Activated CD4-positive, CD25-positive, alpha-beta regulatory T cell treated with anti-CD3 and anti-CD28 coated beads, Interleukin-2, amount 50 U/mL, for 24 hours (primary cell): ENCODE data around the gene CACNA1G.

Source experiments
- ATAC-seq, 2 donors: fragments of 150-1000 bp; cut with Tn5 transposase; one replicate each; pipeline ENCODE4 v1.10.0; 2021; ENCODE audit warnings: mild to moderate bottlenecking in 1 of 2, moderate library complexity in 1 of 2

CACNA1G gene

GRCh38 chr17:50590946-50591737 is 30.6 kb downstream of the CACNA1G start:
- no peak for ATAC-seq

DNA sequence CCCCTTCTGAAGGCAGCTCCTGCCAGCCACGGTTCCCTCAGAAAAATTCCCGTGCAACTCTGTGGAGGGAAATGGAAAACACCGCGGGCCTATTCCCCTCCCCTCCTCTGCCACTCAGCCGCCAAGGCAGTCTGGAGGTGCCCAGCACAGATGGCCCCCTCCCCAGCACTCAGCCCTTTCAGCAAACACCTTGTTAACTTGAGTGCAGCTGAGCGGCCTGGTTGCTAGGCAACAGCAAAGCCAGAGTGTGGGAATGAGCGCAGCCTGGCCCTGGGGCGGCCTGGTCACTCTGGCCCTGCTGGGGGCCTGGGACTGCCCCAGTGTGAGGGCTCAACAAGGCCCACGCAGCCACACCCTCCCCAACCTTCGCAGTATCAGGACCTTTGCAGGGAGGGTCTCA is 32.8 kb downstream of the CACNA1G start:
- ATAC-seq: no peak

DNA sequence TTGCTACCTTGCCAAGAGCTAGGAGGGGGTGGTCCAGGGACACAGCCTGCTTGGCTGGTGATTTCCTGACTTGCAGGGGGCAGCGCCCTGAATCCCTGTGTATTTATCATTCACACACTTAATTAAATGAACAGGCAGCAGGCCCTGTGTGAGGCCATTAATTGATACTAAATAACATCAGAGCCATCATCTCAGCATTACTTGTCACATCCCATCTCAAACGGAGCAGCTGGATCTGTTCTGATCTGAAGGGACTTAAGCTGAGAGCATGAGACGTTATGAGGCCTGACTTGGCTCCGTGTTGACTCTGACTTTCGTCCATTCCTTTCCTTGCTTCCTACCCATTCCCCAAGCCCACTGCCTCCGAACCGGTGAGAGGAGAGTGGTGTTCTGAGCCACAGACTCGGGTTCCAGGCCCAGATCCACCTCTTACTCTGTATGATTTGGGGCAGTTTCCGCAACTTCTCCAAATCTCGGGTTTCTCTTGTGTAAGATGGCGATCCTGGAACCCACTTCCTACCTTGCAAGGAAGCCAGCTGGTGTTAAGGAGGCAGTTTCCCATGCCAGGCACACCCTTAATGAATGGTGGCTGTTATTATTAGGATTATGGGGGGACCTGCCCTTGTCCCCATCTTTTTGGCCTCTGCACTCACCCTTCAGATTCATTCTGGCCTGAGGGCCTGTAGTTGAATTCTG is 33.8 kb downstream of the CACNA1G start:
- no peak for ATAC-seq

DNA sequence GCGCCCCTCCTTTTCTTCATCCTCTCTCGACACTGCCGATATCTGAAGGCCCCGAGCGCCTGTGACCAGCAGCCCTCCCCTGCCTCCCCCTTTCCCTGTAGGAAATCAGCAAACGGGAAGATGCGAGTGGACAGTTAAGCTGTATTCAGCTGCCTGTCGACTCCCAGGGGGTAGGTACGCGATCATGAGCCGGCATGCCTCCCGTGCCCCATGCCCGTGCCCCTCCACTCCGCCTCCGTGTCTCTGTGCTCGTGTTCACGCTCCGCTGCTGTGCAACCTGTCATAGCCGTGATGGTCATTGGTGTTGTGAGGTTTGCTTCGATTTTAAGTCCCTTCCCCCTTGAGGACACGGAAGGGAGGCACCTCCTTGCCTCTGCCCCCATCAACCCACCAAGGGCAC is 34.4 kb downstream of the CACNA1G start:
- ATAC-seq: no peak

- ATAC-seq: no peak
These were observed 35.9 kb downstream of the CACNA1G start for GRCh38 chr17:50596191-50597037.

DNA sequence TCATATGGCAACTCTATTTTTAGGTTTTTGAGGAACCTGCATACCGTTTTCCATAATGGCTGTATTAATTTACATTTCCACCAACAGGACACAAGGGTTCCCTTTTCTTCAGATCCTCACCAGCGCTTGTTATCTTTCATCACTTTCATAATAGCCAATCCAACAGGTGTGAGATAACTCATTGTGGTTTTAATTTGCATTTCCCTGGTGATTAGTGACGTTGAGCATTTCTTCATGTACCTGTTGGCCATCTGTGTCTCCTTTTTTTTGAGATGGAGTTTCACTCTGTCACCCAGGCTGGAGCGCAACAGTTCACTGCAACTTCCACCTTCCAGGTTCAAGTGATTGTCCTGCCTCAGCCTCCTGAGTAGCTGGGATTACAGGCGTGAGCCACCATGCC is 38.0 kb downstream of the CACNA1G start:
- no peak for ATAC-seq

DNA sequence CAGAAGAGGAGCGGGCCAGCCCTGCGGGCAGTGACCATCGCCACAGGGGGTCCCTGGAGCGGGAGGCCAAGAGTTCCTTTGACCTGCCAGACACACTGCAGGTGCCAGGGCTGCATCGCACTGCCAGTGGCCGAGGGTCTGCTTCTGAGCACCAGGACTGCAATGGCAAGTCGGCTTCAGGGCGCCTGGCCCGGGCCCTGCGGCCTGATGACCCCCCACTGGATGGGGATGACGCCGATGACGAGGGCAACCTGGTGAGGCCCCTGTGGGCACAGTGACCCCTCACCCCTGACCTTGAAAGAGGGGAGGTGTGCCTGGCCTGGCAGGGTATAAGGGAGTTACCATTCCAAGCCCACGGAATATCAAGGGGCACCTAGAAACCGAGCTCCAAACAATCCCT is 39.1 kb downstream of the CACNA1G start:
- ATAC-seq: no peak

DNA sequence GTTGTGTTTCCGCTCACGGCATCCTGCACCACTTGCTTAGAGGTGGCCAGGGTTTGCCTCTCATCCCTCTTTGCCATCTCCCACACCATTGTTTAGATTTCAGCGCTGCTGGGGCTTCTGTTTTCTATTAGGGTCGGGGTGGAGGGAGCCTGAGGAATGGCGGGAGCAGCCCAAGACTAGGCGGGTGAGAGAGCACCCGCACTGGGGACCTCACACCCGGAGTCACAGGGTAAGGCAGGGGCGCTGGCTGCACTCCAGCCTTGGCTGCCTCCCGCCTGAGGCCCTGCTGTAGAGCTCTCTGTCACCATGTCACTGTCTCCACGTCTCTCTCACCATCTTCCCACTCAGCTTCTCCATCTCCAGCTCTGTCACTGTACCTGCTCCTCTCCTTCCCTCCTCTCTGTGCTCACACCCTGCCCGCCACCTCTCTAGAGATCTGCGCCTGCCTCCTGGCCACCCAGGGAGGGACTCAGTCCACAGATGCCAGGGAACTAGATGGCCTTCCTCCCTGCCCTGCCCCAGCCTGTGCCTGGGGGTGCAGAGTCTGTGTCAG is 41.4 kb downstream of the CACNA1G start:
- ATAC-seq: no peak

DNA sequence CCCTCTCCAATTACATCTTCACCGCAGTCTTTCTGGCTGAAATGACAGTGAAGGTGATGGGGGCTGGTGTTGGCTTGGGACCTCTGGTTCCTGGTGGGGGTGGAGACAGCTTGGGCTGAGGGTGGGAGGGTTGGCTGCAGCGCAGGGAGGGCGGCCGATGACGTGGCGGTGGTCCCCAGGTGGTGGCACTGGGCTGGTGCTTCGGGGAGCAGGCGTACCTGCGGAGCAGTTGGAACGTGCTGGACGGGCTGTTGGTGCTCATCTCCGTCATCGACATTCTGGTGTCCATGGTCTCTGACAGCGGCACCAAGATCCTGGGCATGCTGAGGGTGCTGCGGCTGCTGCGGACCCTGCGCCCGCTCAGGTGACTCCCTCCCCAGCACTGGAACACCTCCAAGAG is 42.3 kb downstream of the CACNA1G start:
- no peak for ATAC-seq

GRCh38 chr17:50603340-50603739 is 42.8 kb downstream of the CACNA1G start:
- ATAC-seq: no peak

- ATAC-seq: no peak
These were observed 44.0 kb downstream of the CACNA1G start for GRCh38 chr17:50604513-50604912.

GRCh38 chr17:50605429-50605828 is 44.9 kb downstream of the CACNA1G start:
- no peak for ATAC-seq

DNA sequence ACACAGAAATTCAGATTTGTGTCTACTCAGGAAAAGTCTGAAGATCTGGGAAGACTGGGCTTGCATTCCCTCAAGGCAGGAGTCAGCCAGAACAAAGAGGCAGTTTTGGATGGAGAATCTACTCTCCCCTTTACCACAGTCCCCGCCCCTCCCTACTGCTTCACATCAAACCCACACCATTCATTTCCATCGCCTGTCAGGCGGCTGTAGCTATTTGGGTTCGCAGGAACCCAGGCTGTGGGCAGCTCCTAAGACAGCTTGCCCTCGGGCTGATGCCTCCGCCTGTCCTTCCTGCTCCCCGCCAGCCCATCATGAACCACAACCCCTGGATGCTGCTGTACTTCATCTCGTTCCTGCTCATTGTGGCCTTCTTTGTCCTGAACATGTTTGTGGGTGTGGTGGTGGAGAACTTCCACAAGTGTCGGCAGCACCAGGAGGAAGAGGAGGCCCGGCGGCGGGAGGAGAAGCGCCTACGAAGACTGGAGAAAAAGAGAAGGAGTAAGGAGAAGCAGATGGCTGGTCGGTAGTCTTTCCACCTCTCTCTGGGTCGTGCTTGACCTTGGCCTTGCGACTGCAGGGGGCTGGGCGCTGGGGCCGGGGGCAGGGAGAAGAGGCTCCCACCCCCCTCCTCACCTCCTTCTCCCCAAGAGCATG is 47.1 kb downstream of the CACNA1G start:
- no peak for ATAC-seq

DNA sequence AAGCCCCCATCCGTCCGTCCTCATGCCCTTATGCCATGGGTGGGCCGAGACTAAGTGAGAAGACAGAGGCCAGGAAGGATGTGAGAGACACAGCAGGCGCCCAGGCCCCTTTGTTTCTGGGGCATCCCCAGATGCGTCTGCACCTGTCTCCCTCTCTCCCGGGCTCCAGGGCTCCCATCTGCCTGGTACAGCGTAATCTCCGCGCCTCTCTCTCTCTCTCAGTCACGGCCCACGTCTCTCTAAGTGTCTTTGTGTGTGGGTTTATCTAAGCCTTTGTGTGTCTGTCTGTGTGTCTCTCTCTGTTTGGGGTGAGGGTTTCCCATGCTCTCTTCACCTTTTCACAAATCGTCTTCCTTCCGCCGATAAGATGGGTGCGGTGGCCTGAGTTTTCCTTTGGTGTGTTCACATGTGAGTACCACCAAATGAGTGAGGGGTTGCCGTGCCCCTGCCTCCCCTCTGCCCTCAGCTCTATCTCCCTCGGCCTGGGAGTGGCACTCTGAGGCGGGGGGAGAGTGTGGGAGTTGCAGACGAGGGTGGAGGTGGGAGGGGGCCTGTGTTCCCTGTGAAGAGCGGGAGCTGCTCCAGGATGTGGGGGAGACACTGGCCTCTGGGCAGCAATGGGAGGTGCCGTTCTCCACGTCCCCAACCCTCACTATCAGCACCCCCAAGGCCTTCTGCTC is 48.3 kb downstream of the CACNA1G start:
- no peak for ATAC-seq

GRCh38 chr17:50609380-50610074 is 49.0 kb downstream of the CACNA1G start:
- no peak for ATAC-seq

DNA sequence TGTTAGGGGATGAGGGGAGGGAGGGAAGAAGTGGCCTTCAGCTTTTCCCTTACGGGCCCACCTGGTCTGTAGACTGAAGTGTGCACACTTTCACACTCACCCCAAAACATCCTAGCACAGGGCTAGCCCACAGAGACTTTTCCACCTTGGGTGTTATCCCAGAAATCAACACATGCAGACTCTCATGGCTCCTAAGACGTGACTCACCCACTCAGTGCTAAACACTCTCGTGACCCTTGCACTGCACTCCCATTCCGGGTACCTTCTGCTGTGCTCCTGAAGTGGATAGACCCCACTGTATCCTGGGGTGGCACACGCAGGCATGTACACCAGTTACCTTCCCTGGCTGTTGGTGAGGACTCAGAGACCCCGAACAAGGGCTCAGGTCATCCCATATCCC is 51.1 kb downstream of the CACNA1G start:
- no peak for ATAC-seq

GRCh38 chr17:50612281-50612680 is 51.8 kb downstream of the CACNA1G start:
- ATAC-seq: no peak

- ATAC-seq: no peak
These were observed 52.8 kb downstream of the CACNA1G start for GRCh38 chr17:50613007-50613992.

- ATAC-seq: no peak
These were observed 54.0 kb downstream of the CACNA1G start for GRCh38 chr17:50614471-50615051.

GRCh38 chr17:50615828-50616227 is 55.3 kb downstream of the CACNA1G start:
- ATAC-seq: no peak
